Measurements from ENCODE around the gene SUGP2.

- no peak for TF ChIP-seq CTCF (optimal IDR thresholded peaks at IDR 0.05 in 1 of 3, IDR thresholded peaks at IDR 0.05 in 1 of 3, conservative IDR thresholded peaks at IDR 0.05 in 1 of 3; ENCODE audit: extremely low read depth in 1 of 3, insufficient read depth in 2 of 3, low read length in 3 of 3)
- no peak for TF ChIP-seq EZH2 (IDR thresholded peaks at IDR 0.05; ENCODE audit: low read length)
These were observed 79.2 kb downstream of the SUGP2 start for GRCh38 chr19:18954094-18954493.

Measured in keratinocyte (primary cell).